Esophagus mucosa (tissue), 1 donor: ENCODE measurements around the gene CADPS. TPM values are rescaled to one million over a fixed set of nuclear protein-coding genes. Genes with fewer than 3 reads are reported as not detected.

Experiments
- ATAC-seq: fragments of 200-7000 bp; cut with Tn5 transposase; one replicate; pipeline ENCODE4 v1.9.1; 2020
- total RNA-seq: library from RNA; stranded (reverse); gene quantifications from one replicate; pipeline ENCODE4 v1.2.4, GENCODE V29; 2023
- donor health status: DM: yes; HTN: yes; CAD: no.

The CADPS gene
- total RNA-seq, 1 donor from 2014 or later: 0.08 TPM

GRCh38 chr3:62625268-62625667, 249.9 kb downstream of the CADPS start:
- ATAC-seq: no peak

DNA sequence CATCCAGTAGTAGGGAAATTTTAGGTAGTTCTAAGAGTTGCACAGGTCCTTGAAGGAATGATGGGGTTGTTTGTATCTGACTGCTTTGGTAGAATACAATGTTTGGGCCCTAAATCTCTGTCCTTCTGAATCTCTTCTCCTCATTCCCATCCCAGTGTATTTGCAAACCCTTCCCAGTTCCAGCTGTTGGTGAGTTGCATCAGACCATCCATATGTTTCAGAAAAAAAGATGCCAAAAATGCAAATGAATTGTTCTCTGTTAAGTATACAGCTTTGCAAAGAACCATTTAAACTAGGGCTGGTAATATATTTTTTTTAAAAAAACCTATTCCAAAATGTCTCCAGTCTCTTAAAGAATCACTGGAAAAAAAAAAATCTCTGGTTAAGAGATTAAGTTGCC, 251.0 kb downstream of the CADPS start:
- no peak for ATAC-seq

DNA sequence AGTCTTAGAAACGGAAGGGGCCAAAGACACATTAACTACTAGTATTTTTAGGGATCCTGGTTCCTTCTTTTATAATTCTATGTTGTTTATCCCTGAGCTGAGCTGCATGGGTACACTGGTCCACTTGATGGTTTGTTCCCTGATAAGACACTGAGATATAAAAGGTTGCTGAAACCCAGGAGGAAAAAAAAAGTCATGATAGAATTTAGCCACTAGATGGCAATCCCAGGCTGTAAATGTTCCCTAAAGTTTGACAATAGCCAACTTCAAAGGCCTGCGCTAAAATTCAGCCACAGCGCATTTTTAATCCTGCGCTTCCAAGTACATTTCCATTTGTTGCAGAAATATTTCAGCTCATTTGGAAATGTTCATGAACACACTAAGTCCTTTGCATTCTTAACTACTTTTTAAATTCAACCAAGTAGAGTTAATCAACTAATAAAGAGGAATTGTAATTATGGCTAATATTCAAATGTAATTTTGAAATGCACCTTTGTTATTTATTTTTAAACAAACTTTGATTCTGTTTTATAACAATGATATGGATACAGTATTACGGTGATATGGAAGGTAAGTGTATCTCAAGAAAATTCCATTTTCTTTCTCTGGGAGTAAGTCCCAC, 252.6 kb downstream of the CADPS start:
- ATAC-seq: peak; percentile 47

DNA sequence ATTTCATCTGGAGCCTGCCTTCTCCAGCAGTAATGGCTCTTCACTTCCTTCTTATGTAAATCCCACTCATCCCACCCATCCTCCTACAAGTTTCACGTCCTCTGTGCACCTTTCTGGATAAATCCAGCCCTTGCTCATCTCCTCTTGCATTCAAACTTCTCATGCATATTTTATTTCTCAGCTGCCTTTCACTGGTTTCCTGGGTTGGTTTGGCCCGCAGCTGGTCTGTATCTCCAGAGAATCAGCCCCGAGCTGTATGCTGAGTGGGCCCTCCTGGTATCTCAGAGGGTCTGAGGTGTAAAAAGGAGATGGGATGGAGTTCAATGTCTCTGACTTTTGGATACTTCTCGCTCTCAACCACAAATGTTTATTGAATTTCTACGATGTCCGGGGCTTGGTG, 253.3 kb downstream of the CADPS start:
- ATAC-seq: no peak

DNA sequence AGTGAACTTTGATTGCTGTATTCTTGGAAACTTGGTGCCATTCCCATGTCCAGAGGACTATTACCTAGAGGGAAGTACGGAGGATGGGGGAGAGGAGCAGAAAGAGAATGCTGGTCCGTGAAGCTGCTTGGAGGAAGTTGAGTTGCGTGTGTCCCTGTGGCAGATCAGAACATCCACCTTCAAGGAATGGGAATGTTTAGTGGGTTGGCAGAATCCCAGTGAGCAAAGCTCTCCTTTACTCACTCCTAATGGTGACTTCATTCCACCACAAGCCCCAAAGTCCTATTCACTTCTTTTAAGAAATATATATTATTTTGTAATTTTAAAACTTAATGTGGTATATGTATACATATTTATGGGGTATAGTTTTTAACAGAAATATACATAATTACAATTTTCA, 254.0 kb downstream of the CADPS start:
- no peak for ATAC-seq

DNA sequence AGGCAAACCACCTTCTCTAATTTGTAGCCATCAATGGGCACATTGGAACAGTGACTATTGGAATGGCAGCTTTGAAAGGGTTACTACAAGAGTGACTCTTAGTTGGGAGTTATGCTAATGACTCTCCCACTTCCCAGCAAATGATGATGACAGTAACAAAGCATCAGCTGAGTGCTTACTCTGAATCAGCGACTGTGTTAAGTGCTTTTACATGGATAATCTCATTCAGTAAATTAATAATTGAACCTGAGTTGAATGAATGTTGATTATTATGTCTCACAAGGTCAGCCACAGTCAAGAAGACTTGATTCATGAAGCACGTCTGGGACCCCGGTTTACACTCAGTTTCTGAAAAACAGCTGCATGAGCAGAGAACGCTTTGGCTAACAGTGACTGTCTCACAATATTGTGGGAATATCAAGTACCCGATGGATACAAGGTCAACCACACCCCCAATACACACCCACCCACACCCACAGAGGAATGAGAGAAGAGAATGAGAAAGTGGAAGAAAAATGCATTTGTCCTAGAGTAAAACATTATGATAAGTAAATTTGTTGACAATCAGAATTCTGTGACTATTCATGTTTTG, 259.9 kb downstream of the CADPS start:
- ATAC-seq: peak; percentile 44

GRCh38 chr3:62614527-62614926, 260.7 kb downstream of the CADPS start:
- ATAC-seq: peak; percentile 55

DNA sequence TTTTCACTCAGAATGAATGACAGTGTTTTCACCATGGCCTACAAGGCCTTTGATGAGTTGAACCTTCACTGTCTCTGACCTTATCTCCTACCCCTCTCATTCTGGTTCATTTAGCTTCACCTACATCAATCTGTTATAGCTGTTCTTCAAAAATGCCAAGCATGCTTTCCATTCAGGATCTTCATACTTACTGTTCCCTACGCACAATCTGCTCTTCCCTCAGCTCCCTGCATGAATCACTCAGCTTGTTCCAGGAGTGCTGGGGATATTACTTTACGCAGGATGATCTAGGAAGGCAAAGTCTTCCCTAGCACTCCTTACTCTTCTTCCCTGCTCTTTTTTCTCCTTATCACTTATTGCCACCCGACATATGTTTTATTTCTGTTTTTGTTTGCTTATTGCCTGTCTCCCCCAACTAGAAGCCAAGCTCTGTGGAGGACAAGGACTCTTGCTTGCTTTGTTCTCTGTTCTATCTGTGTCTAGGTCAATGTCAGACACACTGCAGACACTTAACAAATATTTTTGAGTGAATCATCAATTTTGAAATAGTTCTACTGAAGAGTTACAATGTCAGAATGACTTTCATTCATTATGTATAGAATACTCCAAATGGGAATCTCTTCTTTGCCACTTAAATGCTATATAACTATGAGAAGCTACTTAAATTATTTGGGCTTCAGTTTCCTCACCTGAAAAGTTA, 263.5 kb downstream of the CADPS start:
- no peak for ATAC-seq

- peak; percentile 57 for ATAC-seq
These were observed 267.8 kb downstream of the CADPS start for GRCh38 chr3:62607287-62608029.

GRCh38 chr3:62605413-62606068, 269.7 kb downstream of the CADPS start:
- ATAC-seq: no peak

DNA sequence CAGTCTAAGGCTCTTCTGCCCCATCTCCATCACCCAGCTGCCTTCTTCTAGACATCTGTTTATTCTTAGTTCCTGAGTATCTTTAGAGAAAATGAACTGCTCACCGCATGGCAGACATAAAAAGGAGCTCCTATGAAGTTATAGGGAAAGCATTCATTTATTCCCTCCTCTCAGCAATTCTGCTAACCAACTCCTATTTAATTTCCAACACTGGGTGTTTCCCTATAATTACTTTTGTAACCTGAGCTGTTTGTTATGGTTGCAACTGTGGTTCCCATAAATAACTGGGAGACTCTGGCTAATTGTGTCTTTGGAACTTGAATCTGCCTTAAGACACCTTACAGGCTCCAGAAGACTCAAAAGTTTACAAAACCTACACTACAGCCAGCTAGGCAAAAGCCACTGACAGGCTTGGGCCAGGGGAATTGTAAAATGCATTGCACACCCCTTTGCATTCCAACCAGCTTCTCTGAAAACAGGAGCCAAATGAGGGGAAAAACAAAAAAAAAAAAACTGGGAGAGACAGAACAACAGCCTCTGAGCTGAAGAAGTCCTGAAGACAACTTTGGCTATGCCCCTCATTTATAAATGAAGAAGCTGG, 270.4 kb downstream of the CADPS start:
- ATAC-seq: no peak

GRCh38 chr3:62604298-62604697, 270.9 kb downstream of the CADPS start:
- ATAC-seq: peak; percentile 91

- no peak for ATAC-seq
These were observed 272.2 kb downstream of the CADPS start for GRCh38 chr3:62602987-62603386.

DNA sequence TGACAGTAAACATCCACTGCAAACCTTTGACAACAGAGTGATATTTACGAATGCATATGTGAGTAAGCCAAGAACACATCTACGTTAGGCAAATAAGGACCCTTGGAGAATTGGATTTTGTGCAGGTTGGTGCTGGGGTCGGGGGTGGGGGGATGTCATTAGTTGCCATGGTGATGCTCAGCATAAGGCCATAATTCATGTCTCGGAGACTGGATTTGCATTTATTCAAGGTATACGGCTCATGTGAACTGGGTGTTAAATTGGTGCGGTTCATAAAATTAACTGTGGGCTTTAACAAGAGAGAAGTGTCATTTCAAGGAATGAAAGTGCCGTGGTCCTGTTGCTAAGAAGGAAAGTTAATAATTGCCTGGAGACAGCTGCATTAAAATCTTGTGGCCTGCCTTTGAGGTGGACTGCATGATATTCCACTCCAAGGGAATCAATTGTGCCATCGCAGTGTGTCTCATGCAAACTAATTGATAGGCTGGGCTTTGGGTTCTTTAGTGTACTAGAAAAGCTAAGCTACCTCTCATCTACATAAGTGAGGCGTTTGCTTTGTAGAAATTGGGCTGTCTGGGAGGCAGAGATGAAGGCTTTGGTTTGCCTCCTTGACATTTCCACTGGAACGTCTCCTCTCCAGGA, 273.0 kb downstream of the CADPS start:
- no peak for ATAC-seq

GRCh38 chr3:62601238-62602070, 273.8 kb downstream of the CADPS start:
- ATAC-seq: peak; percentile 81

DNA sequence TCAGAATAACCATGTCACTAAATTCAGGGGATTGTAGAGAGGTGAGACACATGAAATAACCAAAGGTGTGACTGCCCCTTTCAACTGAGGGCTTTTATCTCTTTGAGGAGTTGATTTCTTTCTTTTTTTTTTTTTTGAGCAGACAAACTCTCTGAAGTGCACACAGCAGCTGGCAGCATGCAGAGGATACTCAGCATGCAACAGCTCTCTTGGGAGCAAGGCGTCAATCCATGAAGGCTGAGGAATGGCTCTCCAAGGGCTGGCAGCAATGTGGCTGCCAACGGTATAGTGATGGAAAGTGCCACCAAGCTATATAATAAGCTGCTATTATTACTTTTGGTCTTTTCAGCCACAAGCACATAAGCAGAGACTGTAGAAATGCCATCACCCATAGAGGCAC, 275.2 kb downstream of the CADPS start:
- ATAC-seq: no peak

DNA sequence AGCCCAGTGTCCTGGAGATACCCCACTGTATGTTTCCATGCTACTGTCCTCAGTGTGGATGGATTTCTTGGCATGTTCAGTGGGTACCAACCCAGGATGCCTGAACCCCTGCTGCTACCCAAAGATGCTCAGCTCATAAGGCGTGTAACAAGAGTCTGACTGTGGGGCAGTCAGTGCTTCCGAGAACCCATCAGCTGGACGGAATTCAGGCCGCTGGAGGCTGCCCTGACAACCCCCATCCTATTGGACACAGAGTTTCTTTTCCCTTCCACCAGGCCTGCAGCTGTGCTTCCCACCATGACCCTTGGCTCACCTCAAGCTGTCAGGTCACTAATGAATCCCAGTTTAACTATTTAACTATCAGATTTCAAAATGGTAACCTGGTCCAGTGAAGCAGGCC, 277.7 kb downstream of the CADPS start:
- ATAC-seq: no peak

DNA sequence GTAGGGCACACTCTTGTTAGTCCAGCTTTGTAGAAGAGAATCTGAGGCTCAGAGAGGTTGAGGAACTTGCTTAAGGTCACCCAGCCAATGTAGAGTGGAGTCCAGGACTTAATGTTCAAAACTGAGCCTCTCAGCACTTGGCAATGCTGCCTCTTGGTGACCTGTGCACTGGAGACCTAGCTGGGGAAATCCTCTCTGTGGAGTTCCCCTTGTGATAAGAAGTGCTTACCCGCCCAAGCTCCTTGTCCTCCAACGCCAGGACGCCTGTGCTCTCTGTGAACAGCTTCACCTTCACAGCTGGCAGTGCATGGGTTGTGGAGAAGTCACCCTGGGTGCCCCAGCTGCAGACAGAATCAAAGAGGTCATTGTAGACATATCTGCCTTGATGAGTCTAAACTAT, 282.8 kb downstream of the CADPS start:
- no peak for ATAC-seq

- no peak for ATAC-seq
These were observed 286.1 kb downstream of the CADPS start for GRCh38 chr3:62589078-62589477.

GRCh38 chr3:62587579-62588031, 287.6 kb downstream of the CADPS start:
- ATAC-seq: no peak

- no peak for ATAC-seq
These were observed 288.0 kb downstream of the CADPS start for GRCh38 chr3:62587169-62587568.
